Vagina (tissue), 2 donors: Measurements from ENCODE around the gene ZNF441.

Experiments
- POLR2AphosphoS5 ChIP-seq, 2 donors: sonication (generic); formaldehyde crosslinking; IDR thresholded peaks; one replicate each; pipeline ENCODE4 v1.9.0; 2017; ENCODE audit warnings: antibody characterized with exemption in 2 of 2, mild to moderate bottlenecking in 2 of 2, low read depth in 1 of 2; ENCODE audit not compliant: insufficient read depth in 1 of 2
- TF ChIP-seq, protein P1 (sequence below), 3 experiments: fragments of 450-650 bp in 2 of 3; fragments of 200-600 bp in 1 of 3; sonication (generic) in 1 of 3; IDR thresholded peaks; one replicate each; pipeline ENCODE4 v1.5.1; 2017 to 2019; ENCODE audit warnings: antibody characterized with exemption in 3 of 3, mild to moderate bottlenecking in 2 of 3, moderate library complexity in 2 of 3

DNA sequence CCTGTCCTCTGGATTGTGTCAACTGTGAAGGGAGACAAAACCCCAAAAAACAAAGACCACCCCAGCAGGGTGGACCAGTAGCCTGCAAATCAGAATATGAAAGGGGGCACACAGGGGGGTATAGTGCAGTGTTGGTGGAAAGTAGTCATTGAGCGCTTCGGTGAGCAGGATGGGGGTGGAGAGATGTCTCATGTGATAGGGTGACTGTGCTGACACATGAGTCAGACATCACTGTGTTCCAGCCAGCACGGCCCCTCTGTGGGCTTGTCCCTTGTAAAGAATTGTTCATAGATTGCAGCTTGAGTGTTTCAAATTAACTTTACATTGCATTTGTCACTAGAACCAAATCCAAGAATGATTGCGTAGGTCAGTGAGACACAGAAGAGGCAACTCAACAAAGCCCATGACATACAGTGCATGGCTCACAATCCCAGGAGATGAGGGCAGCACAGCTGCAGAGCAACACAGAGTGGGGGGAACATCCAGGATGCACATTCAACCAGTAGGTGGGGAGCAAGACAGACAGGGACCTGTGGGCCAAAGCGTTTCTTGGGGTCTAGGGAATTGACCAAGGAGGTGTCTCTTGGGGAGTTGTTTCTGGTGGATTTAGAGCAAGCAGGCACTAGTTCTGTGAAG lies 54.8 kb downstream of the ZNF441 start:
- TF ChIP-seq, protein P1, sequence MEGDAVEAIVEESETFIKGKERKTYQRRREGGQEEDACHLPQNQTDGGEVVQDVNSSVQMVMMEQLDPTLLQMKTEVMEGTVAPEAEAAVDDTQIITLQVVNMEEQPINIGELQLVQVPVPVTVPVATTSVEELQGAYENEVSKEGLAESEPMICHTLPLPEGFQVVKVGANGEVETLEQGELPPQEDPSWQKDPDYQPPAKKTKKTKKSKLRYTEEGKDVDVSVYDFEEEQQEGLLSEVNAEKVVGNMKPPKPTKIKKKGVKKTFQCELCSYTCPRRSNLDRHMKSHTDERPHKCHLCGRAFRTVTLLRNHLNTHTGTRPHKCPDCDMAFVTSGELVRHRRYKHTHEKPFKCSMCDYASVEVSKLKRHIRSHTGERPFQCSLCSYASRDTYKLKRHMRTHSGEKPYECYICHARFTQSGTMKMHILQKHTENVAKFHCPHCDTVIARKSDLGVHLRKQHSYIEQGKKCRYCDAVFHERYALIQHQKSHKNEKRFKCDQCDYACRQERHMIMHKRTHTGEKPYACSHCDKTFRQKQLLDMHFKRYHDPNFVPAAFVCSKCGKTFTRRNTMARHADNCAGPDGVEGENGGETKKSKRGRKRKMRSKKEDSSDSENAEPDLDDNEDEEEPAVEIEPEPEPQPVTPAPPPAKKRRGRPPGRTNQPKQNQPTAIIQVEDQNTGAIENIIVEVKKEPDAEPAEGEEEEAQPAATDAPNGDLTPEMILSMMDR (IDR thresholded peaks at IDR 0.05) = no peak
- no peak for TF ChIP-seq POLR2AphosphoS5 (IDR thresholded peaks at IDR 0.05; ENCODE audit: insufficient read depth in 1 of 2, low read depth in 1 of 2)
